Fibroblast of lung (primary cell): ENCODE data around the gene NADK. TPM values are rescaled to one million over a fixed set of nuclear protein-coding genes. Genes with fewer than 3 reads are reported as not detected.

Experiments
- DNase-seq, 2 donors: peaks; one replicate each; pipeline versions ENCODE4 v3.0.0 to v3.0.0-alpha.2; 2010; ENCODE audit warnings: low read depth in 2 of 2
- H2AFZ ChIP-seq: 2 replicates; pipeline ENCODE4 v1.5.1; 2012; ENCODE audit warnings: low read length, control low read depth, inconsistent platforms
- H3K27ac ChIP-seq: 2 replicates; pipeline ENCODE4 v1.5.1; 2011; ENCODE audit warnings: low read length, control low read depth; ENCODE audit not compliant: insufficient read depth
- H3K27me3 ChIP-seq: 2 replicates; pipeline ENCODE4 v1.5.1; 2011; ENCODE audit warnings: mild to moderate bottlenecking, low read length; ENCODE audit not compliant: control insufficient read depth, insufficient read depth
- H3K36me3 ChIP-seq: 2 replicates; pipeline ENCODE4 v1.5.1; 2011; ENCODE audit warnings: low read length; ENCODE audit not compliant: control insufficient read depth, insufficient read depth
- H3K4me1 ChIP-seq: 2 replicates; pipeline ENCODE4 v1.5.1; 2011; ENCODE audit warnings: low read length; ENCODE audit not compliant: control insufficient read depth, insufficient read depth; ENCODE audit errors: extremely low read depth
- H3K4me2 ChIP-seq: 2 replicates; pipeline ENCODE4 v1.5.1; 2011; ENCODE audit warnings: low read length, control low read depth; ENCODE audit not compliant: insufficient read depth; ENCODE audit errors: extremely low read depth
- H3K4me3 ChIP-seq, 4 experiments: fragments of 200-600 bp in 1 of 4; sonication (generic) in 1 of 4; replicated peaks in 1 of 4; 2 replicates each; pipeline ENCODE4 v1.5.1; 2011 to 2016; ENCODE audit warnings: low read length in 4 of 4, low read depth in 3 of 4, mild to moderate bottlenecking in 3 of 4, control low read depth in 2 of 4, inconsistent platforms in 1 of 4, mixed read lengths in 1 of 4; ENCODE audit not compliant: insufficient read depth in 1 of 4; ENCODE audit errors: control extremely low read depth in 1 of 4
- H3K79me2 ChIP-seq: 2 replicates; pipeline ENCODE4 v1.5.1; 2012; ENCODE audit warnings: mild to moderate bottlenecking, low read length, inconsistent platforms; ENCODE audit not compliant: control insufficient read depth, insufficient read depth
- H3K9ac ChIP-seq: 2 replicates; pipeline ENCODE4 v1.5.1; 2011; ENCODE audit warnings: mild to moderate bottlenecking, low read length, control low read depth; ENCODE audit not compliant: insufficient read depth
- H3K9me3 ChIP-seq: 2 replicates; pipeline ENCODE4 v1.5.1; 2012; ENCODE audit warnings: low read depth, low read length; ENCODE audit not compliant: control insufficient read depth, insufficient read depth
- H4K20me1 ChIP-seq: 2 replicates; pipeline ENCODE4 v1.5.1; 2011; ENCODE audit warnings: low read length; ENCODE audit not compliant: control insufficient read depth, insufficient read depth; ENCODE audit errors: extremely low read depth
- EZH2 ChIP-seq: IDR thresholded peaks from 2 replicates; pipeline ENCODE4 v1.5.1; 2012; ENCODE audit warnings: low read length, control low read depth, mild to moderate bottlenecking; ENCODE audit errors: missing control alignments
- polyA plus RNA-seq, 2 donors: library from polyadenylated mRNA; depleted of rRNA in 1 of 2; stranded (reverse) in 1 of 2; unstranded in 1 of 2; fragments of >200 nt; gene quantifications; 2 replicates each; pipeline ENCODE4 v1.2.1, GENCODE V29; 2011 to 2012; ENCODE audit warnings: missing spikeins in 1 of 2
- total RNA-seq: library from RNA; depleted of rRNA; stranded (reverse); fragments of >200 nt; gene quantifications from 2 replicates; pipeline ENCODE4 v1.2.1, GENCODE V29; 2014
- TF ChIP-seq, protein P1 (sequence below), 2 donors: IDR thresholded peaks in 1 of 2; conservative IDR thresholded peaks in 1 of 2; 1 replicate in 1 of 2; 2 replicates in 1 of 2; pipeline ENCODE4 v1.5.1; 2011 to 2012; ENCODE audit warnings: low read length in 2 of 2, control low read depth in 1 of 2, inconsistent platforms in 1 of 2, low read depth in 1 of 2, mild to moderate bottlenecking in 1 of 2

NADK gene
- total and polyA plus RNA-seq, 2 donors (not counting 1 experiment from before 2014, with no cell fraction given), result 32.7 to 35.0 TPM

DNA sequence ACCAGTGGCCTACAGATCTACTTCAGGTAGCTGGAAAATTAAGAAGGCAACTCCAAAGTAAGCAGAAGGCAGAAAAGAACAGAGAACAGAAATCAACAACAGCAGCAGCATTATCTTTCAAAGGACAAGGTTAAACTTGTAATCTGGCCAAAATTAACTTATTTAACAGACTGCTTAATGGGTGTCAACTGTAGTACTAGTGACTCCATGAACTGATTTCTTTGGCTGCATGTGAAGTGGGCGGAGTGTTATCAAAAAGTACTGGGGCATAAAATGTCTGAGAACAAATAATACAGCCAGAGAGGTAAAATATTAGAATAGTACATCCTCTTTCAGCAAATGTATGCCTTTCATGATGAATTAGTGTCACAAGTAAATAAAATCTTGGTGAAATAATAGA is 24.6 kb upstream of the NADK start:
- DNase-seq, result no peak
- TF ChIP-seq, protein P1, sequence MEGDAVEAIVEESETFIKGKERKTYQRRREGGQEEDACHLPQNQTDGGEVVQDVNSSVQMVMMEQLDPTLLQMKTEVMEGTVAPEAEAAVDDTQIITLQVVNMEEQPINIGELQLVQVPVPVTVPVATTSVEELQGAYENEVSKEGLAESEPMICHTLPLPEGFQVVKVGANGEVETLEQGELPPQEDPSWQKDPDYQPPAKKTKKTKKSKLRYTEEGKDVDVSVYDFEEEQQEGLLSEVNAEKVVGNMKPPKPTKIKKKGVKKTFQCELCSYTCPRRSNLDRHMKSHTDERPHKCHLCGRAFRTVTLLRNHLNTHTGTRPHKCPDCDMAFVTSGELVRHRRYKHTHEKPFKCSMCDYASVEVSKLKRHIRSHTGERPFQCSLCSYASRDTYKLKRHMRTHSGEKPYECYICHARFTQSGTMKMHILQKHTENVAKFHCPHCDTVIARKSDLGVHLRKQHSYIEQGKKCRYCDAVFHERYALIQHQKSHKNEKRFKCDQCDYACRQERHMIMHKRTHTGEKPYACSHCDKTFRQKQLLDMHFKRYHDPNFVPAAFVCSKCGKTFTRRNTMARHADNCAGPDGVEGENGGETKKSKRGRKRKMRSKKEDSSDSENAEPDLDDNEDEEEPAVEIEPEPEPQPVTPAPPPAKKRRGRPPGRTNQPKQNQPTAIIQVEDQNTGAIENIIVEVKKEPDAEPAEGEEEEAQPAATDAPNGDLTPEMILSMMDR (conservative IDR thresholded peaks at IDR 0.05 in 1 of 2, IDR thresholded peaks at IDR 0.05 in 1 of 2; ENCODE audit: low read depth in 1 of 2, low read length in 2 of 2), result no peak
- no peak for TF ChIP-seq EZH2
- Histone ChIP-seq H3K9ac (no peak overlapping the region), H2AFZ (no peak overlapping the region), H3K4me2 (no peak overlapping the region), H3K9me3 (no peaks in the 10 kb centered on the region), H3K27ac (no peak overlapping the region), H3K27me3 (no peaks in the 10 kb centered on the region), H3K79me2 (peaks cover 52% of the 10 kb centered on the region), H3K36me3 (peaks cover 14% of the 10 kb centered on the region), H3K4me3 (no peak overlapping the region), H3K4me1 (no peaks in the 10 kb centered on the region), H4K20me1 (no peaks in the 10 kb centered on the region)

DNA sequence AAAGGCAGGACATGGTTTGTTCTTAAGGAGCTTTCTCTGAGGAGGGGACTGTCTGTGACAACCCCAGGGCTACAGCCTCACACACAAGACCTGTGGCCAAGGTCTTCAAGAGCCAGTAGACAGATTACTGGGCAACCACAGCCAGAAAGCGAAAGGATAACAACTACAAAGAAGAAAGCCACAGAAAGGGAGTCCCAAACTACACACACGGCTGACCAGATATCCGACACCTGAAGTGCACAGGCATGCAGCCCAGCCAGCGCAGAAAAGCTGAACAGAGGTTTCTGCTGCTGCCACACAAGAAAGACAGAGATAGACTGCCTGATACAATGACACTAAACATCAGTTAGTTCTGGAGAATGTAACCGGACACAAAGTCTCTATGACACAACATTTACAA is 21.4 kb upstream of the NADK start:
- no peaks in the 10 kb centered on the region for H3K9me3 ChIP-seq
- DNase-seq, result no peak
- H2AFZ ChIP-seq, result no peak overlapping the region
- TF ChIP-seq, protein P1 (conservative IDR thresholded peaks at IDR 0.05 in 1 of 2, IDR thresholded peaks at IDR 0.05 in 1 of 2; ENCODE audit: low read depth in 1 of 2, low read length in 2 of 2), result no peak
- no peak for TF ChIP-seq EZH2
- H3K9ac ChIP-seq, result no peak overlapping the region
- no peaks in the 10 kb centered on the region for H4K20me1 ChIP-seq
- H3K4me3 ChIP-seq, result no peak overlapping the region
- H3K27ac ChIP-seq, result no peak overlapping the region
- H3K4me1 ChIP-seq, result no peaks in the 10 kb centered on the region
- no peaks in the 10 kb centered on the region for H3K27me3 ChIP-seq
- peaks cover 53% of the 10 kb centered on the region for H3K79me2 ChIP-seq
- no peak overlapping the region for H3K4me2 ChIP-seq
- H3K36me3 ChIP-seq, result peaks cover 18% of the 10 kb centered on the region

DNA sequence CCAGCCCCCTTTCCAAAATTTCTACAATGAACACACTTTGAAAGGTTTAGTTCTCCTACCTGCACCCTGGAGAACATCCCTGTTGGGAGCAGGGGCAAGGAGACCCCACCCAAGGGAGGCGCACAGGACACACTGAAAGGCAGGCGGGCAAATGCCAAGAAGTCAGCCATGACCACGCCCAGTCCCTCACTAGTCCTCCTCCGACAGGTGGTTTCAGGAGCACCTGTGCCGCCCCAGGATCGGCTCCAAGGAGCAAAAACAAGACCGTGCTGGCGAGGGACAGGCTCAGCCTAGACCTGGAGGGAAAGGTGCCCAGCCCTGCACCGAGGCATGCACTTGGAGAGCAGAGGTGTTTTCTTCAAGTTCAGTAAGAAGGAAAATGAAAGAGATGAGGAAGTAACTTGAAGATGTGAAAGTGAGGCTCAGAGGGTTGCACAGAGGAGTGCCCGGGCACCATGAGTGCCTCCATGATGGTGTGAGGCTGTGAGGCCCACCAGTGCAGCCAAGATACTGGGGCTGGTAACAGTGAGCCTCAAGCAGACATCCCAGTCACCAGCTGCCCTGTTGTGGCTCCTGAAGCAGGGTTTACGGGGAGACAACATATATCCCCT is 19.6 kb upstream of the NADK start:
- peaks cover 53% of the 10 kb centered on the region for H3K79me2 ChIP-seq
- no peaks in the 10 kb centered on the region for H3K9me3 ChIP-seq
- H3K4me1 ChIP-seq, result no peaks in the 10 kb centered on the region
- no peak overlapping the region for H3K4me3 ChIP-seq
- H3K36me3 ChIP-seq, result peaks cover 17% of the 10 kb centered on the region
- no peak overlapping the region for H2AFZ ChIP-seq
- TF ChIP-seq, protein P1 (conservative IDR thresholded peaks at IDR 0.05 in 1 of 2, IDR thresholded peaks at IDR 0.05 in 1 of 2; ENCODE audit: low read depth in 1 of 2, low read length in 2 of 2), result no peak
- no peak for TF ChIP-seq EZH2
- H3K27ac ChIP-seq, result no peak overlapping the region
- no peaks in the 10 kb centered on the region for H3K27me3 ChIP-seq
- H3K4me2 ChIP-seq, result no peak overlapping the region
- H4K20me1 ChIP-seq, result no peaks in the 10 kb centered on the region
- no peak for DNase-seq
- no peak overlapping the region for H3K9ac ChIP-seq
